GM20431 (cell line): ENCODE results near the gene GALNT11.
"Not testable (repeated sequence)": the region's sequence is repeated elsewhere in the genome, so short reads cannot be mapped to it uniquely, and the experiment has no call there.

Source experiments
- in situ Hi-C: fragments of 300-500 bp; cut with MseI, MboI; formaldehyde crosslinking; loops from one replicate; pipeline ENCODE4 v1.15.0; 2020; ENCODE audit warnings: low sequenced_read_pairs; ENCODE audit not compliant: unreplicated experiment

Gene GALNT11

GRCh38 chr7:152025077-152025936, at the start of gene GALNT11:
Gene GALNT11, plus strand, starts transcription at chr7:152025674. Its CDS starts 68,554 bp downstream, at chr7:152094228.
- in situ Hi-C loops, result no loop called here

GRCh38 chr7:151978616-151979015, 46.9 kb upstream of the GALNT11 start:
- in situ Hi-C loops, result no loop called here

GRCh38 chr7:151981223-151981622, 44.3 kb upstream of the GALNT11 start:
- in situ Hi-C loops, result no loop called here

- in situ Hi-C loops, result no loop called here
Measured at GRCh38 chr7:151982806-151983205, 42.7 kb upstream of the GALNT11 start.

- in situ Hi-C loops, result no loop called here
Measured at GRCh38 chr7:151984612-151985011, 40.9 kb upstream of the GALNT11 start.

GRCh38 chr7:151987748-151988529, 37.5 kb upstream of the GALNT11 start:
- in situ Hi-C loops, result no loop called here

- in situ Hi-C loops, result no loop called here
Measured at GRCh38 chr7:151992375-151992774, 33.1 kb upstream of the GALNT11 start.

- in situ Hi-C loops, result no loop called here
Measured at GRCh38 chr7:151993977-151994676, 31.3 kb upstream of the GALNT11 start.

- in situ Hi-C loops, result no loop called here
Measured at GRCh38 chr7:151999424-152000090, 25.9 kb upstream of the GALNT11 start.

GRCh38 chr7:152000191-152000590, 25.3 kb upstream of the GALNT11 start:
- in situ Hi-C loops, result no loop called here

- in situ Hi-C loops, result no loop called here
Measured at GRCh38 chr7:152006336-152006735, 19.1 kb upstream of the GALNT11 start.

GRCh38 chr7:152011860-152012259, 13.6 kb upstream of the GALNT11 start:
- in situ Hi-C loops, result no loop called here

- in situ Hi-C loops, result no loop called here
Measured at GRCh38 chr7:152013230-152013629, 12.2 kb upstream of the GALNT11 start.

- in situ Hi-C loops, result no loop called here
Measured at GRCh38 chr7:152013974-152014373, 11.5 kb upstream of the GALNT11 start.

GRCh38 chr7:152014722-152015121, 10.8 kb upstream of the GALNT11 start:
- in situ Hi-C loops, result no loop called here

- in situ Hi-C loops, result no loop called here
Measured at GRCh38 chr7:152015600-152015999, 9.9 kb upstream of the GALNT11 start.

- in situ Hi-C loops, result no loop called here
Measured at GRCh38 chr7:152016947-152017346, 8.5 kb upstream of the GALNT11 start.

GRCh38 chr7:152017683-152018082, 7.8 kb upstream of the GALNT11 start:
- in situ Hi-C loops, result not testable (repeated sequence)

- in situ Hi-C loops, result not testable (repeated sequence)
Measured at GRCh38 chr7:152021740-152022139, 3.7 kb upstream of the GALNT11 start.
